Measurements from ENCODE around the gene YBEY.
"Not testable (repeated sequence)": the region's sequence is repeated elsewhere in the genome, so short reads cannot be mapped to it uniquely, and the experiment has no call there.

The YBEY gene

GRCh38 chr21:46304437-46304836 is 18.3 kb downstream of the YBEY start:
- TF ChIP-seq ZNF274 (IDR thresholded peaks at IDR 0.05; ENCODE audit: low read depth, low read length) = no peak
- H3K4me3 ChIP-seq (ENCODE audit: low read length) = no peak overlapping the region

- H3K4me3 ChIP-seq (ENCODE audit: low read length) = no peak overlapping the region
- TF ChIP-seq ZNF274 (IDR thresholded peaks at IDR 0.05; ENCODE audit: low read depth, low read length) = no peak
Measured at GRCh38 chr21:46304955-46305354, 18.8 kb downstream of the YBEY start.

GRCh38 chr21:46307625-46308024 is 21.5 kb downstream of the YBEY start:
- no peak overlapping the region for H3K4me3 ChIP-seq (ENCODE audit: low read length)
- TF ChIP-seq ZNF274 (IDR thresholded peaks at IDR 0.05; ENCODE audit: low read depth, low read length) = no peak

- no peak for TF ChIP-seq ZNF274 (IDR thresholded peaks at IDR 0.05; ENCODE audit: low read depth, low read length)
- no peak overlapping the region for H3K4me3 ChIP-seq (ENCODE audit: low read length)
Measured at GRCh38 chr21:46308431-46308830, 22.3 kb downstream of the YBEY start.

GRCh38 chr21:46310260-46310659 is 24.1 kb downstream of the YBEY start:
- H3K4me3 ChIP-seq (ENCODE audit: low read length) = not testable (repeated sequence)

- no peak for TF ChIP-seq ZNF274 (IDR thresholded peaks at IDR 0.05; ENCODE audit: low read depth, low read length)
- H3K4me3 ChIP-seq (ENCODE audit: low read length) = no peak overlapping the region
Measured at GRCh38 chr21:46311568-46311967, 25.4 kb downstream of the YBEY start.

GRCh38 chr21:46312949-46313348 is 26.8 kb downstream of the YBEY start:
- H3K4me3 ChIP-seq (ENCODE audit: low read length) = no peak overlapping the region
- no peak for TF ChIP-seq ZNF274 (IDR thresholded peaks at IDR 0.05; ENCODE audit: low read depth, low read length)

- no peak for TF ChIP-seq ZNF274 (IDR thresholded peaks at IDR 0.05; ENCODE audit: low read depth, low read length)
Measured at GRCh38 chr21:46314441-46315020, 28.4 kb downstream of the YBEY start.

GRCh38 chr21:46316708-46317324 is 30.7 kb downstream of the YBEY start:
- no peak overlapping the region for H3K4me3 ChIP-seq (ENCODE audit: low read length)
- TF ChIP-seq ZNF274 (IDR thresholded peaks at IDR 0.05; ENCODE audit: low read depth, low read length) = no peak

More at GRCh38 chr21:46314441-46315020, 28.4 kb downstream of the YBEY start:
- no peak overlapping the region for H3K4me3 ChIP-seq (ENCODE audit: low read length)

GRCh38 chr21:46317710-46318463 is 31.7 kb downstream of the YBEY start:
- H3K4me3 ChIP-seq (ENCODE audit: low read length) = no peak overlapping the region
- TF ChIP-seq ZNF274 (IDR thresholded peaks at IDR 0.05; ENCODE audit: low read depth, low read length) = no peak

GRCh38 chr21:46318464-46318845 is 32.3 kb downstream of the YBEY start:
- no peak overlapping the region for H3K4me3 ChIP-seq (ENCODE audit: low read length)
- TF ChIP-seq ZNF274 (IDR thresholded peaks at IDR 0.05; ENCODE audit: low read depth, low read length) = no peak

GRCh38 chr21:46319186-46319585 is 33.0 kb downstream of the YBEY start:
- TF ChIP-seq ZNF274 (IDR thresholded peaks at IDR 0.05; ENCODE audit: low read depth, low read length) = no peak
- H3K4me3 ChIP-seq (ENCODE audit: low read length) = no peak overlapping the region

- TF ChIP-seq ZNF274 (IDR thresholded peaks at IDR 0.05; ENCODE audit: low read depth, low read length) = no peak
- peak overlapping the region; percentile 10; the same call in 1 of the 2 replicates for H3K4me3 ChIP-seq (ENCODE audit: low read length)
Measured at GRCh38 chr21:46320331-46320801, 34.2 kb downstream of the YBEY start.

- peak overlapping the region; percentile 85 for H3K4me3 ChIP-seq (ENCODE audit: low read length)
- no peak for TF ChIP-seq ZNF274 (IDR thresholded peaks at IDR 0.05; ENCODE audit: low read depth, low read length)
Measured at GRCh38 chr21:46322351-46323226, 36.4 kb downstream of the YBEY start.

All from GM08714 (cell line).